ENCODE results near the gene LGR5.

GRCh38 chr12:71441836-71442566, 2.4 kb downstream of the LGR5 start:
- TF ChIP-seq JUN (IDR thresholded peaks at IDR 0.05; ENCODE audit: borderline replicate concordance, low read depth, low read length) (no peak), JUN (CRISPR knock-in tag; IDR thresholded peaks at IDR 0.05; ENCODE audit: borderline replicate concordance) (no peak), IRF1 (CRISPR knock-in tag; IDR thresholded peaks at IDR 0.05; ENCODE audit: borderline replicate concordance) (no peak), TAF1 (IDR thresholded peaks at IDR 0.05; ENCODE audit: control insufficient read depth, extremely low read depth, insufficient read depth, low read length, severe bottlenecking) (no peak)

Data from K562 (cell line).